ENCODE results near the gene FTCDNL1.

Gene FTCDNL1

GRCh38 chr2:199818026-199818425 lies 33.0 kb downstream of the FTCDNL1 start:
- no peak for TF ChIP-seq CTCF (conservative IDR thresholded peaks at IDR 0.05)
- no peak overlapping the region for H3K27ac ChIP-seq

- no peak for TF ChIP-seq CTCF (conservative IDR thresholded peaks at IDR 0.05)
- H3K27ac ChIP-seq = peak overlapping the region; percentile 20
Measured at GRCh38 chr2:199814817-199815211, 36.2 kb downstream of the FTCDNL1 start.

GRCh38 chr2:199814101-199814816 lies 36.7 kb downstream of the FTCDNL1 start:
- peak overlapping the region; percentile 20; the same call in 1 of the 2 replicates for H3K27ac ChIP-seq
- no peak for TF ChIP-seq CTCF (conservative IDR thresholded peaks at IDR 0.05)

GRCh38 chr2:199812493-199812892 lies 38.5 kb downstream of the FTCDNL1 start:
- no peak for TF ChIP-seq CTCF (conservative IDR thresholded peaks at IDR 0.05)

GRCh38 chr2:199811346-199811745 lies 39.6 kb downstream of the FTCDNL1 start:
- TF ChIP-seq CTCF (conservative IDR thresholded peaks at IDR 0.05) = no peak
- H3K27ac ChIP-seq = no peak overlapping the region

More at GRCh38 chr2:199812493-199812892, 38.5 kb downstream of the FTCDNL1 start:
- no peak overlapping the region for H3K27ac ChIP-seq

GRCh38 chr2:199810422-199811171 lies 40.4 kb downstream of the FTCDNL1 start:
- H3K27ac ChIP-seq = no peak overlapping the region
- no peak for TF ChIP-seq CTCF (conservative IDR thresholded peaks at IDR 0.05)

GRCh38 chr2:199807966-199808365 lies 43.0 kb downstream of the FTCDNL1 start:
- no peak overlapping the region for H3K27ac ChIP-seq
- TF ChIP-seq CTCF (conservative IDR thresholded peaks at IDR 0.05) = no peak
